IMR-90 (cell line): ENCODE results near the gene RBBP8.

Source experiments
- BHLHE40 ChIP-seq: fragments of 150-350 bp; IDR thresholded peaks from 2 replicates; pipeline ENCODE4 v1.6.1; 2016; ENCODE audit warnings: mild to moderate bottlenecking, low read depth, low read length
- CEBPB ChIP-seq: IDR thresholded peaks from 2 replicates; pipeline ENCODE4 v1.6.1; 2012; ENCODE audit warnings: low read depth, low read length, improper control_type of control experiment
- CHD1 ChIP-seq: IDR thresholded peaks from 2 replicates; pipeline ENCODE4 v1.6.1; 2012; ENCODE audit warnings: low read depth, low read length, improper control_type of control experiment
- CTCF ChIP-seq: conservative IDR thresholded peaks from 2 replicates; pipeline ENCODE4 v1.5.1; 2012; ENCODE audit warnings: mild to moderate bottlenecking, low read depth, low read length, improper control_type of control experiment
- ELK1 ChIP-seq: fragments of 150-350 bp; IDR thresholded peaks from 2 replicates; pipeline ENCODE4 v1.6.1; 2016; ENCODE audit warnings: low read depth, mild to moderate bottlenecking, low read length, moderate library complexity, borderline replicate concordance
- FOS ChIP-seq: fragments of 150-350 bp; IDR thresholded peaks from 2 replicates; pipeline ENCODE4 v1.6.1; 2016; ENCODE audit warnings: low read depth, low read length
- MAFK ChIP-seq: IDR thresholded peaks from 2 replicates; pipeline ENCODE4 v1.6.1; 2012; ENCODE audit warnings: low read depth, low read length, improper control_type of control experiment
- MXI1 ChIP-seq: IDR thresholded peaks from 2 replicates; pipeline ENCODE4 v1.6.1; 2012; ENCODE audit warnings: low read depth, mild to moderate bottlenecking, low read length, moderate library complexity, borderline replicate concordance
- NFE2L2 ChIP-seq: fragments of 150-350 bp; IDR thresholded peaks from 2 replicates; pipeline ENCODE4 v1.6.1; 2016; ENCODE audit warnings: low read depth, mild to moderate bottlenecking, low read length
- POLR2A ChIP-seq: IDR thresholded peaks from 2 replicates; pipeline ENCODE4 v1.6.1; 2012; ENCODE audit warnings: mild to moderate bottlenecking, low read depth, low read length
- RAD21 ChIP-seq: IDR thresholded peaks from 2 replicates; pipeline ENCODE4 v1.6.1; 2012; ENCODE audit warnings: low read length, improper control_type of control experiment
- RFX5 ChIP-seq: IDR thresholded peaks from 2 replicates; pipeline ENCODE4 v1.8.0; 2012; ENCODE audit warnings: low read depth, mild to moderate bottlenecking, low read length, moderate library complexity
- SMC3 ChIP-seq: fragments of 150-350 bp; IDR thresholded peaks from 2 replicates; pipeline ENCODE4 v1.6.1; 2016; ENCODE audit warnings: low read depth, mild to moderate bottlenecking, antibody characterized with exemption, low read length, moderate library complexity
- USF2 ChIP-seq: fragments of 150-350 bp; IDR thresholded peaks from 2 replicates; pipeline ENCODE4 v1.6.1; 2017; ENCODE audit warnings: mild to moderate bottlenecking, antibody characterized with exemption, low read length, low read depth

GRCh38 chr18:23043803-23044376 lies 110.8 kb downstream of the RBBP8 start:
- no peak for TF ChIP-seq BHLHE40
- TF ChIP-seq POLR2A, result no peak
- TF ChIP-seq CTCF, result no peak
- no peak for TF ChIP-seq MXI1
- TF ChIP-seq CHD1, result no peak
- no peak for TF ChIP-seq FOS
- TF ChIP-seq ELK1, result no peak
- no peak for TF ChIP-seq RFX5
- TF ChIP-seq USF2, result no peak
- no peak for TF ChIP-seq RAD21
- TF ChIP-seq NFE2L2, result no peak
- TF ChIP-seq CEBPB, result no peak
- TF ChIP-seq MAFK, result no peak
- TF ChIP-seq SMC3, result no peak
